ENCODE results near the gene PRRG3.

Gene PRRG3

DNA sequence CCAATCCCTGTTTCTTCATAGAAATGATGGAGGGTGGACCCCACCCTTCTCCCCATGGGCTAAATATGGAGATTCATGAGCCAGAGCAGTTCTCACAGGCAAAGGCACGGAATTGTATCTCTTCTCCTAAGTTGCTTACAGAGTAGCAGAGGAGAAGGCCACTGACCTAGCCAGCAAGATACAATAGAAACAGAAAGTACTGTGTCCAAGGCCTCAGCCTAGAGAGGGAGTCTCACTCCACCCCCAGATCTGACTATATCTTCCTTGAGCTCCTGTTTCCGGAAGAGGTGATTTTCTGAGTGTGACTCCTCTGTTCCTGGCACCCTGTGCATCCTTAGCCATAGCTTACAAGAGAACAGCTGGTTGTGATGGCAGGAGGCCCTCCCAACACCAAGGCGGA lies 20.5 kb downstream of the PRRG3 start, which contains the start of gene FATE1:
Gene FATE1 (plus strand): TSS at position 284 of the 400 bp plus-strand sequence. CDS start 85 bp downstream, at position 369.
- TF ChIP-seq POLR2A (IDR thresholded peaks at IDR 0.05; ENCODE audit: extremely low read depth, insufficient read length) (no peak), MAX (IDR thresholded peaks at IDR 0.05; ENCODE audit: low read depth, low read length) (no peak), MYC (IDR thresholded peaks at IDR 0.05; ENCODE audit: low read depth, low read length) (no peak), CTCF (IDR thresholded peaks at IDR 0.05; ENCODE audit: low read depth, low read length) (no peak)
- H3K4me3 ChIP-seq (ENCODE audit: low read depth, low read length): no peak within 1 kb of the TSS
- DNase-seq (ENCODE audit: low read depth): no peak

DNA sequence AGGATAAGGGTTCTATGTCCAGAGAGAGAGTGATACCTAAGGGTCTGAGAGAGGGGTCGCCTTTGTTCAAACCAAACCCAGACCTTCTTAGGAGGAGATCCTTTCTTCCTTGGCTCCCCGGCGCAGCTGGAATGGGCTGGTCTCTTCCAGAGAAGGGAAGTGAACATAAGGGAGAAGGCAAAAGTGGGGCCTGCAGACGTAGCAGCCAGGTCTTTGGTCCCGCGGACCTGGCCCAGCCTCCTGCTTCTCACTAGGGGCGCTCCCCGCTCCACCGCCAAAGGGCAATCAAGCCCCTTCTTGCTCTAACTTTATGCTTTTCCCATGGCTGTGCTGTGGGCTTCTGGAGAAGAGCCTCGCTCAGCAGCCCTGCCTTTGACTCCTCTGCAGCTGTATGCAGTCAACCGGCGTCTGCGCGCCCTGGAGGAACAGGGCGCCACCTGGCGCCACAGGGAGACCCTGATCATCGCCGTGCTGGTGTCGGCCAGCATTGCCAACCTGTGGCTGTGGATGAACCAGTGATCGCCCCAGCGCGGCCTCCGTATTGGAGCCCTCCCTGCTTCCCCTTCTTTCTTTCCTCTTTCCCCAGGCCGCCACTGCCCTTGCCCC lies 27.1 kb downstream of the PRRG3 start:
- TF ChIP-seq MYC (IDR thresholded peaks at IDR 0.05; ENCODE audit: low read depth, low read length) (no peak), CTCF (IDR thresholded peaks at IDR 0.05; ENCODE audit: low read depth, low read length) (peak; percentile 33)
- peak; percentile 66 for DNase-seq (ENCODE audit: low read depth)
- no peak overlapping the region for H3K4me3 ChIP-seq (ENCODE audit: low read depth, low read length)

DNA sequence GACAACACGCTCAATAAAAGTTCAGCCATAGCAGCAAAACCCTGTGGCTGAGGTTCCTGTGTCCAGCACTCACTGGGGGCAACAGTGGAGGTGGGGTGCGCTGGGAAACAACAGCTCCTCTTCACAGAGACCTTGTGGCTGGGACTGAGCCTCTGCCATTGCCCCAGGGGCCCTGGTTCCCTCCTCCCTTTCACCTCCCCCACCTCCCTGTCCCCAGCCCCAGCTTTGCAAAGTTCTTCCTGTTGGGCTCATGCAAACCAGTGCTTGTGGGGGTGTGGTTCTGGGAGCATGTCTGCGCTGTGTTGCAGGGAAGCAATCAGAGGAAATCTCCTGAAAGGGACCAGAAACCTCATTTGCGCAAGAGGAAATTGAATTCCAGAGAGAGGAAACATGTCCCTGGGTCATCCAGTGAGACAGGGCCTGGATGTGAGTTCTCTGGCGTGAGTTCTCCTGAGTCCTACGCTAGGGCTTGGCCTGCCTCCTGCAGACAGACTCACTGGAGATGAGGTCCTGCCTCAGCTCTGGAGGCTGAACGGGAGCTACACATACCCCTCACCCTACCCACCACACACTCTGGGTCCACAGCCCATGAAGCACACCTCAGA lies 28.0 kb downstream of the PRRG3 start:
- H3K4me3 ChIP-seq (ENCODE audit: low read depth, low read length): no peak overlapping the region
- peak; percentile 77 for DNase-seq (ENCODE audit: low read depth)
- TF ChIP-seq MYC (IDR thresholded peaks at IDR 0.05; ENCODE audit: low read depth, low read length) (no peak), CTCF (IDR thresholded peaks at IDR 0.05; ENCODE audit: low read depth, low read length) (no peak), POLR2A (IDR thresholded peaks at IDR 0.05; ENCODE audit: extremely low read depth, insufficient read length) (no peak), MAX (IDR thresholded peaks at IDR 0.05; ENCODE audit: low read depth, low read length) (no peak)

DNA sequence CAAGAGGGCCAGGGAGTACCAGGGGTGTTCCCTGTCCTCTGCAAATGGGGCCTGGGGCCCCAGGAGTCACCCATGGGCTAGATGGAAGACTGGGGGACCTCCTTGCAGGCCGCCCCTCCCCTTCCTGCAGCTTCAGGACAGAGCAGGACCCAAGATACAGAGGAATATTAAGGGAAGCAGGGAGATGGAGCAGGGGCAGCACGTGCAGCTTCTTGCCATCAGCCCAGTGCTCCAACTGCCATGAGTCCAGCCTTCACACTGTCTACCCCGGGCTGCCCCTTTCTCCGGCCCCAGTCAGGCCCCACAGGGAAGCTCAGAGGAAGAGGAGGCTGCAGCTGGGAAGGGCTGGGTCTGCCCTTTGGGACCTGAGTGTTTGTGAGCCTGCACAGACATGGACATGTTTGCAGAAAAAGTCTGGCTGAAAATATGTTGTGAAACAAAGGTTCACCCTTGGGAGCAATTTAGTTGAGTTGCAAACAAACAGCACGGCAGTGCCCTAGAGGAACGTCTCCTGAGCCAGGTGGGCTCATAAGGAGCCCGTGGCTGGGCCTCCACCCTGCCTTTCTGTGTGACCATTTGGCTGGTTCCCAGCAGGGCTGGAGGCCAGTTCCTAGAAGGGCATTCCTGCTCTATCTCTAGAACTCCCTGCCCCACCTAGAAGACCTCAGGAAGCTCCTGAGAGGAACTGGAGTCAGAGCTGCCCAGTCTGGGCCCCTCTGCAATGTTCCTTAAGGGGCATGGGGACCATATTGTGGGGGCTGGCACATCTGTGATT lies 29.5 kb downstream of the PRRG3 start:
- H3K4me3 ChIP-seq (ENCODE audit: low read depth, low read length): no peak overlapping the region
- TF ChIP-seq CTCF (IDR thresholded peaks at IDR 0.05; ENCODE audit: low read depth, low read length): no peak
- TF ChIP-seq POLR2A (IDR thresholded peaks at IDR 0.05; ENCODE audit: extremely low read depth, insufficient read length): no peak
- no peak for TF ChIP-seq MAX (IDR thresholded peaks at IDR 0.05; ENCODE audit: low read depth, low read length)
- TF ChIP-seq MYC (IDR thresholded peaks at IDR 0.05; ENCODE audit: low read depth, low read length): no peak
- DNase-seq (ENCODE audit: low read depth): peak; percentile 35

DNA sequence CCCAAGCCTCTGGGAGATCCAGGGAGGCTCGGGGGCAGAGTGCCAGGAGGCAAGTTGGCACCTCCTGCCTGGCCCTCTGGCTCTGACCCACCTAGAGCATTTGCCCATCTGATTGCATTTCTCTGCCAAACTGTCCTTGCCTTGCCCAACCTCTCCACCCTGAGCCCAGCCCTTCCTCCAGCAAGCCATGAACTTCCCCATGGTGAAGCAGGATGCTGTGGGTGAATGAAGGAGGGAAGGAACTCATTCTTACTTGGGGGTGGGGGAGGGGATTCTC lies 30.0 kb downstream of the PRRG3 start:
- H3K4me3 ChIP-seq (ENCODE audit: low read depth, low read length): no peak overlapping the region
- peak; percentile 45 for DNase-seq (ENCODE audit: low read depth)
- no peak for TF ChIP-seq POLR2A (IDR thresholded peaks at IDR 0.05; ENCODE audit: extremely low read depth, insufficient read length)
- no peak for TF ChIP-seq MAX (IDR thresholded peaks at IDR 0.05; ENCODE audit: low read depth, low read length)
- no peak for TF ChIP-seq CTCF (IDR thresholded peaks at IDR 0.05; ENCODE audit: low read depth, low read length)
- no peak for TF ChIP-seq MYC (IDR thresholded peaks at IDR 0.05; ENCODE audit: low read depth, low read length)
